ENCODE data around the gene CAPNS1. TPM values are rescaled to one million over a fixed set of nuclear protein-coding genes. Genes with fewer than 3 reads are reported as not detected.

The CAPNS1 gene
- total and polyA plus RNA-seq, 9 of the 15 experiments (the other 6 are each of a cell fraction or from before 2014, with no cell fraction given): 77.9 to 576 (median 258) TPM

Other genes with a start within 250 kb of the CAPNS1 start
Only the 7 nearest of the 17 such genes appear.
- gene WDR62, start 85.2 kb upstream of the CAPNS1 start, total RNA-seq (2014; rRNA removed): 18.8 and 27.6 TPM in 2 replicates
- 7.3 and 9.5 TPM in 2 replicates for gene WDR62, start 85.2 kb upstream of the CAPNS1 start, total RNA-seq (2014; rRNA removed; fragmentation: Illumina TruSeq; extraction: Trizol)
- gene WDR62, start 85.2 kb upstream of the CAPNS1 start, total RNA-seq (2015; rRNA removed; fragmentation: Illumina TruSeq; extraction: Trizol): 15.3 and 15.5 TPM in 2 replicates
- gene WDR62, start 85.2 kb upstream of the CAPNS1 start, total RNA-seq (2021): 30.1 and 32.8 TPM in 2 replicates
- gene WDR62, start 85.2 kb upstream of the CAPNS1 start, polyA plus RNA-seq (2011; rRNA removed): 10.7 and 17.7 TPM in 2 replicates
- 14.4 and 24.6 TPM in 2 replicates for gene WDR62, start 85.2 kb upstream of the CAPNS1 start, polyA plus RNA-seq (2014; fragmentation: Illumina TruSeq; extraction: Trizol)
- gene WDR62, start 85.2 kb upstream of the CAPNS1 start, polyA plus RNA-seq (2014; fragmentation: Nextera tagmentation; extraction: Ambion mirVana): under 1 TPM; 0.35 to 0.75 TPM
- 22.2 and 24.5 TPM in 2 replicates for gene WDR62, start 85.2 kb upstream of the CAPNS1 start, polyA plus RNA-seq (2014; rRNA removed)
- gene OVOL3, start 28.9 kb upstream of the CAPNS1 start, total RNA-seq (2014; rRNA removed): not detected in 2 replicates
- not detected in 2 replicates for gene OVOL3, start 28.9 kb upstream of the CAPNS1 start, total RNA-seq (2014; rRNA removed; fragmentation: Illumina TruSeq; extraction: Trizol)
- gene OVOL3, start 28.9 kb upstream of the CAPNS1 start, total RNA-seq (2015; rRNA removed; fragmentation: Illumina TruSeq; extraction: Trizol): not detected in 2 replicates
- not detected in 2 replicates for gene OVOL3, start 28.9 kb upstream of the CAPNS1 start, total RNA-seq (2021)
- gene OVOL3, start 28.9 kb upstream of the CAPNS1 start, polyA plus RNA-seq (2011; rRNA removed): not detected in 2 replicates
- gene OVOL3, start 28.9 kb upstream of the CAPNS1 start, polyA plus RNA-seq (2014; fragmentation: Illumina TruSeq; extraction: Trizol): not detected in 2 replicates
- not detected for gene OVOL3, start 28.9 kb upstream of the CAPNS1 start, polyA plus RNA-seq (2014; fragmentation: Nextera tagmentation; extraction: Ambion mirVana)
- gene OVOL3, start 28.9 kb upstream of the CAPNS1 start, polyA plus RNA-seq (2014; rRNA removed): not detected in 2 replicates
- 283 and 291 TPM in 2 replicates for gene POLR2I, start 25.2 kb upstream of the CAPNS1 start, total RNA-seq (2014; rRNA removed)
- gene POLR2I, start 25.2 kb upstream of the CAPNS1 start, total RNA-seq (2014; rRNA removed; fragmentation: Illumina TruSeq; extraction: Trizol): 34.3 and 51.0 TPM in 2 replicates
- 109 and 112 TPM in 2 replicates for gene POLR2I, start 25.2 kb upstream of the CAPNS1 start, total RNA-seq (2015; rRNA removed; fragmentation: Illumina TruSeq; extraction: Trizol)
- 123 and 126 TPM in 2 replicates for gene POLR2I, start 25.2 kb upstream of the CAPNS1 start, total RNA-seq (2021)
- gene POLR2I, start 25.2 kb upstream of the CAPNS1 start, polyA plus RNA-seq (2011; rRNA removed): 28.0 and 31.0 TPM in 2 replicates
- gene POLR2I, start 25.2 kb upstream of the CAPNS1 start, polyA plus RNA-seq (2014; fragmentation: Illumina TruSeq; extraction: Trizol): 71.8 and 112 TPM in 2 replicates
- 100 to 1,000 TPM; 197 to 235 TPM for gene POLR2I, start 25.2 kb upstream of the CAPNS1 start, polyA plus RNA-seq (2014; fragmentation: Nextera tagmentation; extraction: Ambion mirVana)
- 141 and 179 TPM in 2 replicates for gene POLR2I, start 25.2 kb upstream of the CAPNS1 start, polyA plus RNA-seq (2014; rRNA removed)
- 99.0 and 115 TPM in 2 replicates for gene TBCB, start 24.6 kb upstream of the CAPNS1 start, total RNA-seq (2014; rRNA removed)
- gene TBCB, start 24.6 kb upstream of the CAPNS1 start, total RNA-seq (2014; rRNA removed; fragmentation: Illumina TruSeq; extraction: Trizol): 38.2 and 47.7 TPM in 2 replicates
- gene TBCB, start 24.6 kb upstream of the CAPNS1 start, total RNA-seq (2015; rRNA removed; fragmentation: Illumina TruSeq; extraction: Trizol): 57.2 and 58.9 TPM in 2 replicates
- 71.0 and 79.5 TPM in 2 replicates for gene TBCB, start 24.6 kb upstream of the CAPNS1 start, total RNA-seq (2021)
- gene TBCB, start 24.6 kb upstream of the CAPNS1 start, polyA plus RNA-seq (2011; rRNA removed): 48.6 and 62.4 TPM in 2 replicates
- 57.8 and 66.5 TPM in 2 replicates for gene TBCB, start 24.6 kb upstream of the CAPNS1 start, polyA plus RNA-seq (2014; fragmentation: Illumina TruSeq; extraction: Trizol)
- 1 to 10 TPM; 3.5 to 5.3 TPM for gene TBCB, start 24.6 kb upstream of the CAPNS1 start, polyA plus RNA-seq (2014; fragmentation: Nextera tagmentation; extraction: Ambion mirVana)
- gene TBCB, start 24.6 kb upstream of the CAPNS1 start, polyA plus RNA-seq (2014; rRNA removed): 109 TPM in 2 replicates
- gene COX7A1, start 12.4 kb downstream of the CAPNS1 start, total RNA-seq (2014; rRNA removed): not detected in 2 replicates
- not detected in 2 replicates for gene COX7A1, start 12.4 kb downstream of the CAPNS1 start, total RNA-seq (2014; rRNA removed; fragmentation: Illumina TruSeq; extraction: Trizol)
- gene COX7A1, start 12.4 kb downstream of the CAPNS1 start, total RNA-seq (2015; rRNA removed; fragmentation: Illumina TruSeq; extraction: Trizol): not detected in 2 replicates
- gene COX7A1, start 12.4 kb downstream of the CAPNS1 start, total RNA-seq (2021): not detected in 2 replicates
- not detected in 2 replicates for gene COX7A1, start 12.4 kb downstream of the CAPNS1 start, polyA plus RNA-seq (2011; rRNA removed)
- gene COX7A1, start 12.4 kb downstream of the CAPNS1 start, polyA plus RNA-seq (2014; fragmentation: Illumina TruSeq; extraction: Trizol): not detected in 2 replicates
- under 1 TPM in 1 of 2 experiments, not detected in 1; 0.08 TPM for gene COX7A1, start 12.4 kb downstream of the CAPNS1 start, polyA plus RNA-seq (2014; fragmentation: Nextera tagmentation; extraction: Ambion mirVana)
- gene COX7A1, start 12.4 kb downstream of the CAPNS1 start, polyA plus RNA-seq (2014; rRNA removed): not detected in 2 replicates
- 1.3 TPM in 2 replicates for gene ZNF565, start 74.6 kb downstream of the CAPNS1 start, total RNA-seq (2014; rRNA removed)
- gene ZNF565, start 74.6 kb downstream of the CAPNS1 start, total RNA-seq (2014; rRNA removed; fragmentation: Illumina TruSeq; extraction: Trizol): 2.9 and 3.0 TPM in 2 replicates
- gene ZNF565, start 74.6 kb downstream of the CAPNS1 start, total RNA-seq (2015; rRNA removed; fragmentation: Illumina TruSeq; extraction: Trizol): 2.5 and 3.0 TPM in 2 replicates
- 1.8 TPM in 2 replicates for gene ZNF565, start 74.6 kb downstream of the CAPNS1 start, total RNA-seq (2021)
- gene ZNF565, start 74.6 kb downstream of the CAPNS1 start, polyA plus RNA-seq (2011; rRNA removed): 2.6 and 3.2 TPM in 2 replicates
- gene ZNF565, start 74.6 kb downstream of the CAPNS1 start, polyA plus RNA-seq (2014; fragmentation: Illumina TruSeq; extraction: Trizol): 1.8 and 2.3 TPM in 2 replicates
- 1 to 10 TPM; 2.6 to 2.7 TPM for gene ZNF565, start 74.6 kb downstream of the CAPNS1 start, polyA plus RNA-seq (2014; fragmentation: Nextera tagmentation; extraction: Ambion mirVana)
- 1.7 and 2.5 TPM in 2 replicates for gene ZNF565, start 74.6 kb downstream of the CAPNS1 start, polyA plus RNA-seq (2014; rRNA removed)
- gene ZNF146, start 75.0 kb downstream of the CAPNS1 start, total RNA-seq (2014; rRNA removed): 102 TPM in 2 replicates
- 195 and 223 TPM in 2 replicates for gene ZNF146, start 75.0 kb downstream of the CAPNS1 start, total RNA-seq (2014; rRNA removed; fragmentation: Illumina TruSeq; extraction: Trizol)
- gene ZNF146, start 75.0 kb downstream of the CAPNS1 start, total RNA-seq (2015; rRNA removed; fragmentation: Illumina TruSeq; extraction: Trizol): 182 and 187 TPM in 2 replicates
- 92.4 and 99.9 TPM in 2 replicates for gene ZNF146, start 75.0 kb downstream of the CAPNS1 start, total RNA-seq (2021)
- gene ZNF146, start 75.0 kb downstream of the CAPNS1 start, polyA plus RNA-seq (2011; rRNA removed): 98.8 and 124 TPM in 2 replicates
- gene ZNF146, start 75.0 kb downstream of the CAPNS1 start, polyA plus RNA-seq (2014; fragmentation: Illumina TruSeq; extraction: Trizol): 146 and 185 TPM in 2 replicates
- 100 to 1,000 TPM in 1 of 2 experiments, 10 to 100 TPM in 1; 36.2 to 116 TPM for gene ZNF146, start 75.0 kb downstream of the CAPNS1 start, polyA plus RNA-seq (2014; fragmentation: Nextera tagmentation; extraction: Ambion mirVana)
- gene ZNF146, start 75.0 kb downstream of the CAPNS1 start, polyA plus RNA-seq (2014; rRNA removed): 102 and 107 TPM in 2 replicates

Measured in K562 (cell line).